ENCODE data around the gene ABCC3. TPM values are rescaled to one million over a fixed set of nuclear protein-coding genes. Genes with fewer than 3 reads are reported as not detected.

Gene ABCC3
- total RNA-seq, 4 donors from 2014 or later, result 297 to 655 (median 533) TPM

GRCh38 chr17:50598487-50598886 lies 36.2 kb upstream of the ABCC3 start:
- no peaks in the 10 kb centered on the region for H3K4me1 ChIP-seq
- no peak for TF ChIP-seq CTCF (IDR thresholded peaks at IDR 0.05)
- TF ChIP-seq POLR2A (IDR thresholded peaks at IDR 0.05), result no peak
- TF ChIP-seq POLR2AphosphoS5 (IDR thresholded peaks at IDR 0.05), result no peak
- TF ChIP-seq EP300 (IDR thresholded peaks at IDR 0.05; ENCODE audit: low read depth), result no peak
- H3K4me3 ChIP-seq, result no peak overlapping the region
- intact Hi-C loops (cut with DNase I; ENCODE audit: low total_unique reads), result no loop called here
- no peaks in the 10 kb centered on the region for H3K27me3 ChIP-seq
- no peaks in the 10 kb centered on the region for H3K9me3 ChIP-seq
- DNase-seq, result no peak
- no peaks in the 10 kb centered on the region for H3K36me3 ChIP-seq
- 75 to 84% methylated on average over 5 of the region's 5 CpGs for WGBS, 2 donors (ENCODE audit: low coverage in 1 of 2)
- no peak overlapping the region for H3K27ac ChIP-seq
- in situ Hi-C loops (cut with MboI; ENCODE audit: low pct_ligation_motif_present in 1 of 4, low pct_unique_long_range_greater_than_20kb in 1 of 4, low sequenced_read_pairs in 3 of 4), result no loop called here

- intact Hi-C loops (cut with DNase I; ENCODE audit: low total_unique reads), result no loop called here
- H3K9me3 ChIP-seq, result no peaks in the 10 kb centered on the region
- no peaks in the 10 kb centered on the region for H3K27me3 ChIP-seq
- H3K36me3 ChIP-seq, result no peaks in the 10 kb centered on the region
- no peak for DNase-seq
- 97% methylated on average over 8 of the region's 15 CpGs; no CpG with 5 or more reads in 1 of the 2 donors for WGBS, 2 donors (ENCODE audit: low coverage in 1 of 2)
- TF ChIP-seq CTCF (IDR thresholded peaks at IDR 0.05), result no peak
- no peak overlapping the region for H3K27ac ChIP-seq
- H3K4me1 ChIP-seq, result peaks cover 2 to 5% (median 3%) of the 10 kb centered on the region in 4 donors
- in situ Hi-C loops (cut with MboI; ENCODE audit: low pct_ligation_motif_present in 1 of 4, low pct_unique_long_range_greater_than_20kb in 1 of 4, low sequenced_read_pairs in 3 of 4), result no loop called here
- H3K4me3 ChIP-seq, result no peak overlapping the region
Measured at GRCh38 chr17:50599606-50600005, 35.1 kb upstream of the ABCC3 start.

GRCh38 chr17:50601823-50602375 lies 32.8 kb upstream of the ABCC3 start:
- H3K9me3 ChIP-seq, result no peaks in the 10 kb centered on the region
- H3K27ac ChIP-seq, result no peak overlapping the region
- intact Hi-C loops (cut with DNase I; ENCODE audit: low total_unique reads) (loop anchor here (2.0 kb wide), 1 partner anchor 29 kb away; no protein-coding TSS in a partner anchor), in situ Hi-C loops (cut with MboI; ENCODE audit: low pct_ligation_motif_present in 1 of 4, low pct_unique_long_range_greater_than_20kb in 1 of 4, low sequenced_read_pairs in 3 of 4) (no loop called here)
- no peak for DNase-seq
- H3K4me3 ChIP-seq, result no peak overlapping the region
- TF ChIP-seq CTCF (IDR thresholded peaks at IDR 0.05) (no peak), POLR2AphosphoS5 (IDR thresholded peaks at IDR 0.05) (no peak), EP300 (IDR thresholded peaks at IDR 0.05; ENCODE audit: low read depth) (no peak), POLR2A (IDR thresholded peaks at IDR 0.05) (no peak)
- WGBS, 2 donors (ENCODE audit: low coverage in 1 of 2), result 80 to 89% methylated on average over 3 to 13 of the region's 13 CpGs
- peaks cover 5 to 11% (median 6%) of the 10 kb centered on the region in 4 donors for H3K4me1 ChIP-seq
- no peaks in the 10 kb centered on the region for H3K36me3 ChIP-seq
- no peaks in the 10 kb centered on the region for H3K27me3 ChIP-seq

GRCh38 chr17:50602836-50603235 lies 31.8 kb upstream of the ABCC3 start:
- Histone ChIP-seq H3K9me3 (no peaks in the 10 kb centered on the region), H3K27me3 (no peaks in the 10 kb centered on the region), H3K4me1 (peaks cover 5 to 11% (median 6%) of the 10 kb centered on the region in 4 donors), H3K27ac (no peak overlapping the region), H3K36me3 (no peaks in the 10 kb centered on the region), H3K4me3 (no peak overlapping the region)
- DNase-seq, result no peak
- intact Hi-C loops (cut with DNase I; ENCODE audit: low total_unique reads) (loop anchor here (2.0 kb wide), 1 partner anchor 30 kb away; no protein-coding TSS in a partner anchor), in situ Hi-C loops (cut with MboI; ENCODE audit: low pct_ligation_motif_present in 1 of 4, low pct_unique_long_range_greater_than_20kb in 1 of 4, low sequenced_read_pairs in 3 of 4) (no loop called here)
- 80 to 87% methylated on average over 1 to 17 of the region's 18 CpGs for WGBS, 2 donors (ENCODE audit: low coverage in 1 of 2)
- TF ChIP-seq POLR2AphosphoS5 (IDR thresholded peaks at IDR 0.05), result no peak
- no peak for TF ChIP-seq EP300 (IDR thresholded peaks at IDR 0.05; ENCODE audit: low read depth)
- no peak for TF ChIP-seq POLR2A (IDR thresholded peaks at IDR 0.05)
- no peak for TF ChIP-seq CTCF (IDR thresholded peaks at IDR 0.05)
